Measurements from ENCODE around the gene FN1. TPM values are rescaled to one million over a fixed set of nuclear protein-coding genes. Genes with fewer than 3 reads are reported as not detected.

Gene FN1
- total RNA-seq, 1 experiment from 2014 or later, result 11.1 TPM

- no peak overlapping the region for H3K27ac ChIP-seq (ENCODE audit: low read depth, low read length)
- intact Hi-C loops (cut with micrococcal nuclease), result no loop called here
- RAD21 ChIA-PET (ENCODE audit: low non-redundant PET in 1 of 2, low total read pairs in 2 of 2, uncharacterized antibody in 2 of 2, unreplicated experiment in 2 of 2), result no interaction called here
- no peaks in the 10 kb centered on the region for H3K9me3 ChIP-seq (ENCODE audit: control insufficient read depth in 1 of 2, insufficient read depth in 1 of 2, low read depth in 1 of 2, low read length in 2 of 2)
- POLR2A ChIA-PET, result no interaction called here
- no peak overlapping the region for H3K4me3 ChIP-seq (replicated peaks in 1 of 2; ENCODE audit: low read depth in 1 of 2, low read length in 2 of 2)
- H3K79me2 ChIP-seq (ENCODE audit: insufficient read depth, low read length), result no peaks in the 10 kb centered on the region
- BruUV-seq (replicated peaks), result no TSS peak
- H2AFZ ChIP-seq (ENCODE audit: low read depth, low read length, poor library complexity, severe bottlenecking), result no peak overlapping the region
- no peaks in the 10 kb centered on the region for H3K9me2 ChIP-seq (ENCODE audit: insufficient read depth)
- CTCF ChIA-PET, result no interaction called here
- DNase-seq (ENCODE audit: low read depth, low spot score) (no peak), ATAC-seq (no peak)
- no peaks in the 10 kb centered on the region for H3K27me3 ChIP-seq (ENCODE audit: insufficient read depth, low read length)
- H3K4me2 ChIP-seq (ENCODE audit: low read length), result no peak overlapping the region
- no peak for TF ChIP-seq MAX (IDR thresholded peaks at IDR 0.05)
- TF ChIP-seq SRF (IDR thresholded peaks at IDR 0.05; ENCODE audit: low read depth), result no peak
- TF ChIP-seq, protein P1, sequence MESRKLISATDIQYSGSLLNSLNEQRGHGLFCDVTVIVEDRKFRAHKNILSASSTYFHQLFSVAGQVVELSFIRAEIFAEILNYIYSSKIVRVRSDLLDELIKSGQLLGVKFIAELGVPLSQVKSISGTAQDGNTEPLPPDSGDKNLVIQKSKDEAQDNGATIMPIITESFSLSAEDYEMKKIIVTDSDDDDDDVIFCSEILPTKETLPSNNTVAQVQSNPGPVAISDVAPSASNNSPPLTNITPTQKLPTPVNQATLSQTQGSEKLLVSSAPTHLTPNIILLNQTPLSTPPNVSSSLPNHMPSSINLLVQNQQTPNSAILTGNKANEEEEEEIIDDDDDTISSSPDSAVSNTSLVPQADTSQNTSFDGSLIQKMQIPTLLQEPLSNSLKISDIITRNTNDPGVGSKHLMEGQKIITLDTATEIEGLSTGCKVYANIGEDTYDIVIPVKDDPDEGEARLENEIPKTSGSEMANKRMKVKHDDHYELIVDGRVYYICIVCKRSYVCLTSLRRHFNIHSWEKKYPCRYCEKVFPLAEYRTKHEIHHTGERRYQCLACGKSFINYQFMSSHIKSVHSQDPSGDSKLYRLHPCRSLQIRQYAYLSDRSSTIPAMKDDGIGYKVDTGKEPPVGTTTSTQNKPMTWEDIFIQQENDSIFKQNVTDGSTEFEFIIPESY (IDR thresholded peaks at IDR 0.05; ENCODE audit: extremely low read depth, insufficient replicate concordance, low read length), result no peak
- TF ChIP-seq ELF1 (IDR thresholded peaks at IDR 0.05; ENCODE audit: borderline replicate concordance, low read depth), result no peak
- TF ChIP-seq POLR2A (IDR thresholded peaks at IDR 0.05; ENCODE audit: borderline replicate concordance, extremely low read depth, insufficient read depth, insufficient read length), result no peak
- H3K4me1 ChIP-seq (ENCODE audit: control insufficient read depth in 1 of 2, insufficient read depth in 2 of 2, low read length in 2 of 2), result no peaks in the 10 kb centered on the region
- no peak overlapping the region for H3K9ac ChIP-seq (ENCODE audit: low read length)
- no peaks in the 10 kb centered on the region for H3K36me3 ChIP-seq (ENCODE audit: control insufficient read depth in 1 of 2, insufficient read depth in 2 of 2, low read length in 2 of 2)
- no peaks in the 10 kb centered on the region for H4K20me1 ChIP-seq (ENCODE audit: insufficient read depth)
Measured at GRCh38 chr2:215382011-215382410, 53.9 kb downstream of the FN1 start.

- no peak for ATAC-seq
Measured at GRCh38 chr2:215380699-215381098, 55.2 kb downstream of the FN1 start.

More at GRCh38 chr2:215380699-215381098, 55.2 kb downstream of the FN1 start:
- TF ChIP-seq TCF7L2 (IDR thresholded peaks at IDR 0.05; ENCODE audit: borderline replicate concordance, extremely low read depth, insufficient read depth, insufficient read length), result no peak
- TF ChIP-seq SIN3A (IDR thresholded peaks at IDR 0.05; ENCODE audit: low read depth), result no peak
- no peak for TF ChIP-seq MAX (IDR thresholded peaks at IDR 0.05)
- no peak for TF ChIP-seq EZH2phosphoT487 (IDR thresholded peaks at IDR 0.05; ENCODE audit: borderline replicate concordance)
- no peaks in the 10 kb centered on the region for H3K79me2 ChIP-seq (ENCODE audit: insufficient read depth, low read length)
- H3K9ac ChIP-seq (ENCODE audit: low read length), result no peak overlapping the region
- RAD21 ChIA-PET (ENCODE audit: low non-redundant PET in 1 of 2, low total read pairs in 2 of 2, uncharacterized antibody in 2 of 2, unreplicated experiment in 2 of 2), result no interaction called here
- no peak overlapping the region for H3K27ac ChIP-seq (ENCODE audit: low read depth, low read length)
- H4K20me1 ChIP-seq (ENCODE audit: insufficient read depth), result no peaks in the 10 kb centered on the region
- H3K4me2 ChIP-seq (ENCODE audit: low read length), result no peak overlapping the region
- CTCF ChIA-PET, result no interaction called here
- no TSS peak for BruUV-seq (replicated peaks)
- H3K27me3 ChIP-seq (ENCODE audit: insufficient read depth, low read length), result no peaks in the 10 kb centered on the region
- H3K36me3 ChIP-seq (ENCODE audit: control insufficient read depth in 1 of 2, insufficient read depth in 2 of 2, low read length in 2 of 2), result no peaks in the 10 kb centered on the region
- no peak for DNase-seq (ENCODE audit: low read depth, low spot score)
- POLR2A ChIA-PET, result no interaction called here
- H3K4me3 ChIP-seq (replicated peaks in 1 of 2; ENCODE audit: low read depth in 1 of 2, low read length in 2 of 2), result no peak overlapping the region
- no peak overlapping the region for H2AFZ ChIP-seq (ENCODE audit: low read depth, low read length, poor library complexity, severe bottlenecking)
- H3K9me3 ChIP-seq (ENCODE audit: control insufficient read depth in 1 of 2, insufficient read depth in 1 of 2, low read depth in 1 of 2, low read length in 2 of 2), result no peaks in the 10 kb centered on the region
- intact Hi-C loops (cut with micrococcal nuclease), result no loop called here
- H3K4me1 ChIP-seq (ENCODE audit: control insufficient read depth in 1 of 2, insufficient read depth in 2 of 2, low read length in 2 of 2), result no peaks in the 10 kb centered on the region
- no peaks in the 10 kb centered on the region for H3K9me2 ChIP-seq (ENCODE audit: insufficient read depth)
